UCSD-AML1 (cell line): ENCODE results near the gene HSPA8.
"Not testable (repeated sequence)": the region's sequence is repeated elsewhere in the genome, so short reads cannot be mapped to it uniquely, and the experiment has no call there.

Source experiments
- DNase-seq: peaks from one replicate; lab custom pipeline; 2025; ENCODE audit not compliant: unreplicated experiment; lab: John Stamatoyannopoulos, UW

Gene HSPA8

DNA sequence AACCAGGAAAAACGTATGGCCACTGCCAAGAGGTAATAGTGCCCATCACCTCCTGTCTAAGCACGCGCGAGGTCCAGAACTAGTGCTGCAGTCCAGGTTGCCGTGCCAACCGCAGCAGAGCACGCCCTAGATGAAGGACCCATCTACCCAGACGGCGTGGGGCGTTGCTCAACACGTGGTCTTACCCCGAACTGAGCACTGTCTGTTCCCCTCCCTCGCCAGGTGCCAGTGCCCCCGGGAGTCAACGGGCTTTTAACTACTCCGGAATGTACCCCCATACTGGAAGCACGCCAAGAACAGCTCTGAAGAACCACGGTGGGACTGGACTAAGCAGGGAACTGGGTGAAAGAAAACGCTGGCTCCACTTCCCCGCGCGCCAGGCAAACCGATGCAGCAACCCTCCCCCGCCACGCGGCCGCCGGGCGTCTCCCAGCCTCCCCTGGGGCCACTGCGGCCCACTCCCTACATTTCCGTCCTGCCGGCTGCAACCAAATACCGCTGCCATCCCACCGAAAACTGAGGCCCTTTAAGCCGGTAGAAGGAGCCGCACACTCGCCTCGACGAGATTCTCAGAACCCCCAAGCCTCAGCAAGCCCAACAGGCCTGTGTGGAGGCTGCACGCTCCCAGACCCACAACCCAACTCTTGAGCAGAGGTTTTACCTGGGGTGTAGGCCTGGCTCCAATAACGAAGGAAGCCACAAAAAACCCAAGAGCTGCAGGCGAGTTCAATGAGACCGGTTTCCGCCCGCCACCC is at the start of gene HSPA8:
Gene HSPA8 (minus strand): TSS at position 734 of the 755 bp plus-strand sequence. CDS start 812 bp downstream, outside the sequence.
- peak; percentile 60 for DNase-seq

GRCh38 chr11:123111465-123111864 is 49.5 kb upstream of the HSPA8 start:
- DNase-seq = no peak

DNA sequence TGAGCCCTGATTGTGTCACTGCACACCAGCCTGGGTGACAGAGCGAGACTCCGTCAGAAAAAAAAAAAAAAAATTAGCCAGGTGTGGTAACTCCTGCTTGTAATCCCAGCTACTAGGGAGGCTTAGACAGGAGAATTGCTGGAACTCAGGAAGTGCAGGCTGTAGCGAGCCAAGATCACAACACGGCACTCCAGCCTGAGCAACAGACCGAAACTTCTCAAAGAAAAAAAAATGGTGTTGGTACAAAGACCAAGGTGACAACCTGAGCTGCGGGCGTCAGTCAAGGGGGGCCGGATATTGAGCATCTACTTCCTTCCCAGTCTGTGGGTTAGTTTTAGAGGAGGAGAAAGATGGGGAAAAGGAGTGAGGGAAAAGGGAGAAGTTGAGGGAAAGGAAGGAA is 48.5 kb upstream of the HSPA8 start:
- no peak for DNase-seq

GRCh38 chr11:123107945-123108495 is 46.1 kb upstream of the HSPA8 start:
- no peak for DNase-seq

- no peak for DNase-seq
Observed at GRCh38 chr11:123104697-123105096, 42.8 kb upstream of the HSPA8 start.

DNA sequence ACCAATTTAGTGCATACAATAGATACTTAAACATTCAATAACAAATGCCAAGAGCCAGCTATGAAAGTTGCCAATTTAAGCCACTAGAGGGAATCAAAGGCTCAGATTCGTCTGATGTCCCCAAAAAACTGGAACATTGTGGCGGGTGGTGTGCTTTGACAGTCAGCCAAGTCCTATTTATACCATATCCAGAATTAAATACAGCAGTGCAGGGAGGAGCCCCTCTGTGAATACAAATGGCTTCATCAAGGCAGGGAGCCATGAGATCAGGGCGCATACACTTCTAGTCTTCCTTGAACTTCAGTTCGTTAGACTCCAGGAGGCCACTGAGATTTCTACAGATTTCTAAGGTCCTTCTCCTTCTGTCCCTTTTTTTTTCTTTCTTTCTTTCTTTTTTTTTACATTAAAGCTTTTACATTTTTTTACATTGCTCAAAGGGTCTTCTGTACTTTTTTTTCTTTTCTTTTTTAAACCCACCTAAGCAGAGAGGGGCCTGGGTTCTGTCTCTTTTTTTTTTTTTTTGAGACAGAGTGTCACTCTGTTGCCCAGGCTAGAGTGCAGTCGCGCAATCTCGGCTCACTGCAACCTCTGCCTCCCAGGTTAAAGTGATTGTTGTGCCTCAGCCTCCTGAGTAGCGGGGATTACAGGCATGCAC is 41.5 kb upstream of the HSPA8 start:
- DNase-seq = no peak

GRCh38 chr11:123100379-123101085 is 38.6 kb upstream of the HSPA8 start:
- DNase-seq = no peak

DNA sequence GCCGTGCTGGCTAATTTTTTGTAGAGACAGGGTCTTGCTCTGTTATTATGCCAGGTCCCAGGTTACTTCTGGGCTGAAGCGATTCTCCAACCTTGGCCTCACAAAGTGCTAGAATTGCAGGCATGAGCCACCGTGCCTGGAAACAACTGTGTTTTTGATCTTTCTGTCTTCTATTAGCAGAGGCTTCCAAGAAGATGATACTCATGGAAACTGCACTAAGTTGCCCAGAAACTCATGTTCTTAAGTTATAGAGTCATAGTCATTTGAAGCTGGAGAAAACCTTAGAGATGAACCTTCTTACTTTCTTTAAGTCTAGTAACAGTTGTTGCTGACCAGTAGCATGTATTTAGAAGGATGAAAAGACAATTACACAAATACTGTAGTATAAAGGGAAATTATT is 37.1 kb upstream of the HSPA8 start:
- no peak for DNase-seq

GRCh38 chr11:123093739-123094138 is 31.8 kb upstream of the HSPA8 start:
- DNase-seq = no peak

DNA sequence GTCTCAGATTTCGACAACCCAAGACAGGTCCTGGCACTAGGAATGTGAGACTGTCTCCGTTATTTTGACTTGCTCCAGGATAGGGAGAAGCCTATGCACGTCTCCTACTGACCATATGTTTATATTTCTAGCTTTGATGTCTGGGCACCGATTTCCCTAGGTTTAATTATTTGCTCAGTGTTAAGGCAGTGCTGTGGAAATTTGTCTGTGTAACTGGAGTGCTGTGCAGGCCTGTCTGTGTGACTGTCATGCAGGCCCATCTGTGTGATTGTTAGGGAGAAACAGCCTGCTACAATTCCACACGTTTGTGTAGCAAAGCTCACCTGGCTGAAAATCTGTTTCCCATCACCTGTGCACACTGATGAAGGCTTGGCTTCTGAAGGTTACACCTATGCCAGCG is 29.6 kb upstream of the HSPA8 start:
- DNase-seq = no peak

DNA sequence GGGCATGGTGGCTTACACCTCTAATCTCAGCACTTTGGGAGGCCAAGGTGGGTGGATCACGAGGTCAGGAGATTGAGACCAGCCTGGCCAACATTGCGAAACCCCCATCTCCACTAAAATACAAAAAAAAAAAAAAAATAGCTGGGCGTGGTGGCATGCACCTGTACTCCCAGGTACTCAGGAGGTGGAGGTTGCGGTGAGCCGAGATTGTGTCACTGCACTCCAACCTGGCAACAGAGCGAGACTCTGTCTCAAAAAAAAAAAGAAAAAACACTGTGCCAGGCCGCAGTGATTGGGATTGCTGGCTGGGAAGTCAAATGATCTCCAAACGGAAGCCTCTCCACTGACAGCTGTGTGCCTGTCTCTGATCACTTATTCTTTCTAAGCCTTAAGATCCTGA is 28.2 kb upstream of the HSPA8 start:
- not testable (repeated sequence) for DNase-seq

- not testable (repeated sequence) for DNase-seq
Observed at GRCh38 chr11:123088896-123089295, 27.0 kb upstream of the HSPA8 start.

GRCh38 chr11:123087657-123088056 is 25.7 kb upstream of the HSPA8 start:
- not testable (repeated sequence) for DNase-seq

DNA sequence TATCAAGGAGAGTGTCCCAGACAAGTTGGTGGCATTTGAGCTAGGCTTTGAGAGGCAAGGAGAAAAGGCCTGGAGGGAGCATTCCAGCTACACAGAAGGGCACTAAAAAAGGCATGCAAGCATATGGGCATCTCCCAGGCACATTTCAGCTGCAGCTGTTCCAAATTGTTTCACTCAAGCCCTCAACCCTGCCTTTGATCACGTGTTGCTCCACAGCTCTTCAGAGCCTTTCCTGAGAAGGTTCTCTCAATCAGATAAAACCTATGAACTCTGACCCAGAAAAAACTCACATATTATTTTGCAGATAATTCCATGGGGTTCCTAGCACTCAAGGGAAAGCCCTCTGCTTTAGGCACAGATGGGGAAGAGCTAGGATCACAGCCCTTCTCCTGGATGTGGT is 24.4 kb upstream of the HSPA8 start:
- no peak for DNase-seq

DNA sequence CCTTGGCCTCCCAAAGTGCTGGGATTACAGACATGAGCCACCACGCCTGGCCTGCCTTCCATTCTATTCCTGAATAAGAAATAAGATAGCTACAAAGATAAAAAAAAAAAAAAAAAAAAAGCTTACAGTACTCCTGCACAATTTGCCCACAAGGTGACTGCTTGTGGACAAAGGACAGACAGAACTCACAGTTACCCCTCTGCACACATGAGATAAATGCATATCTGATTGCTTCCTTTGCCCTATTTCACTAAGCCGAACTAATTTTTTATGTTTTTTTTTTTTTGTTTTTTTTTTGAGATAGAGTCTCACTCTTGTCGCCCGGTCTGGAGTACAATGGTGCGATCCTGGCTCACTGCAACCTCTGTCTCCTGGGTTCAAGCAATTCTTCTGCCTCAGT is 23.6 kb upstream of the HSPA8 start:
- no peak for DNase-seq

DNA sequence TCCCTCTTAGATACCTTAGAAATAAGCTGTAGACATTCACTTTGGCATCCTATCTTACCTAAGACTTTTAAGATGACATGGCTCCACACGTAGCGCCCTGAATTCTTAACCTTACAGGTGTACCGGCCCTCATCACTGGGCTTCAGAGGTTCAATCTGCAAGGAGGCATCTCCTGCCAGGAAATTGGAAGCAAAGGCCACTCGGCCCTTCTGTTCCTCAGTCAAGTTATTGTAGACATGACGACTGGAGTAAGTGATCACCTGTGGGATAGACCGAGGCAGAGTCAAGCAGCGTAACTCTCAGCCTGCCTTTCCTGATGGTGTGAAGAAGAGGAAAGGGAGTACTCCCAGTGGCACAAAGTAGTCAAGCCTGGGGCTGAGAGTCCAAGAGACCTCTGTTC is 22.5 kb upstream of the HSPA8 start:
- DNase-seq = no peak

DNA sequence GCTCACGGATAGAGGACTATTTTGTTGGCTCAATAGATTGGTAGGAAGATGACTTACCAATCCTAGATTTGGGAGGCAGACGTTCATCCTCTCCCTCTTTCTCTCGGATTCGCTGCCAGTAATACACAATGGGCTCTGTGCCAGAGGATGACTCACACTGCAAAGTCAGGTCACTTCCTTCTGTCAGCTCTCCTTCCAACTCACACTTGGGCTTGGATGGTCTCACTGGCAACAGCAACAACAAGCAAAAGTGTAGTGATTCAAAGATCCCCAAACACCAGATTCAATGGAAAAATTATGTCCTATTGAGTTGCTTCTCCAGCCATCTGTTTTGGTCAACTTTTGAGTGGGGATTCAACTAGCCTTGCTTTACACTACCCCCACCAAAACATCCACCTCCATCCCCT is 21.7 kb upstream of the HSPA8 start:
- no peak for DNase-seq

DNA sequence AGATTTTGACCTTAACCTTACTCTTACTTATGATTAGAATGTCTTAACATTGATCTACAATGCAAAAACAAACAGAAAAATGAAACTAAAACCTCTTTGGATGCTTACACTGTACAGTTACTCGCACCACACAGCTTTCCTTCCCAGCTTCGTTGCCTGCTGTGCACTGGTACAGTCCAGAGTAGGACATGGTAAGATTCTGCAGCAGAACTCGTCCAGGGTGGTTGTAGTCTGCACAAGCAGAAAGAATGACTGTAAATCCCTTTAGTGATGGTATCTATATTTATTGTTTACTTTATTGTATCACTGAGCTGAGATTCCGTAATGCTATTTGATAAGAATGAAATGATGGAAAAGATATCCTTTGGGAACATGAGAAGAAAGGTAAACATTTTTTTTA is 21.0 kb upstream of the HSPA8 start:
- DNase-seq = no peak

GRCh38 chr11:123080015-123080414 is 18.1 kb upstream of the HSPA8 start:
- no peak for DNase-seq

- no peak for DNase-seq
Observed at GRCh38 chr11:123076484-123076883, 14.5 kb upstream of the HSPA8 start.

DNA sequence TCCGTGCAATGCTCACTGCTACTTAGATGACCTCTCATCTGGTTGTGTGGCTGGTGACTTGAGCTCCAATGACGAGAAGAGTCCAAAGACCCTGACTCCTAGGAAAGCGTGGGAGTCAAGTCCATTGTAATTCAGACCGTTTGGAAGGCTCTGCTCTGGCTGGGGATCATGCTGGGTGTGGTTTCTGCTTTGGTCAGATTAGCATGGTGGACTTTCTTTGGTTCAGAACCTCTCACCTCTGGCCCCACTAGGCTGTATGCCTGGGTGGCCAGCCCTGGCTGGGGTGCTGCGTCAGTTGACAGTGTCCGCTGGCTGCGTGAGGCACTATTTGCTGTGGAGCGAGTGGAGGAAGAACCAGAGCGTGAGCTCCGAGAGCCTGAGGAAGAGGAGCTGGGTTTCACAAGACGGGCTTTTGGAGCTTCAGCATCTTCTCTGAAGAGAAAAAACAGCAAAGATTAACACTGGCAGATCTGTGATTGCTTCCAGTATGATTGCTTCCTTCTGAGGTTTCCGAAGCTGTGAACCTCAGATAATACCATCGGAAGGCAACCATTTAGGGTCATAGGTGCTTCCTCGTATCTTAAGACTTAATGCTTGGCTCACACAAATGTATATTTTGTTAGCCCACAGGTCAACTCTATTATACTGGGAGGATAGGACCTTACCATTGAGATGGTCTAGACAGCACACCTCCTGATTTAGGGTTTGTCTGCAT is 11.6 kb upstream of the HSPA8 start:
- no peak for DNase-seq
